Neural cell (in vitro differentiated cells): Measurements from ENCODE around the gene ODAD3. TPM values are rescaled to one million over a fixed set of nuclear protein-coding genes. Genes with fewer than 3 reads are reported as not detected.

Experiments
- H2AFZ ChIP-seq: fragments of 200-600, 300-800 bp; sonication (generic), shearing (Covaris generic); 2 replicates; pipeline ENCODE4 v1.6.0; 2014; ENCODE audit warnings: low read depth, mild to moderate bottlenecking, antibody characterized with exemption, low read length, moderate library complexity
- H3F3A ChIP-seq: fragments of 200-600 bp; shearing (Covaris generic); 2 replicates; pipeline ENCODE4 v1.6.1; 2016; ENCODE audit warnings: mild to moderate bottlenecking, moderate library complexity, mixed read lengths, antibody characterized with exemption, low read length; ENCODE audit not compliant: insufficient read depth, poor library complexity, severe bottlenecking
- H3K27ac ChIP-seq: fragments of 200-600, 300-800 bp; sonication (generic), shearing (Covaris generic); 2 replicates; pipeline ENCODE4 v1.5.1; 2014; ENCODE audit warnings: mild to moderate bottlenecking, low read length, moderate library complexity
- H3K27me3 ChIP-seq: fragments of 300-800, 200-600 bp; sonication (generic), shearing (Covaris generic); 2 replicates; pipeline ENCODE4 v1.6.0; 2014; ENCODE audit warnings: mild to moderate bottlenecking, low read depth, low read length, moderate library complexity; ENCODE audit not compliant: insufficient read depth
- H3K36me3 ChIP-seq: fragments of 300-800, 200-600 bp; sonication (generic), shearing (Covaris generic); 2 replicates; pipeline ENCODE4 v1.5.1; 2014; ENCODE audit warnings: mild to moderate bottlenecking, antibody characterized with exemption, low read length, moderate library complexity; ENCODE audit not compliant: insufficient read depth
- H3K4me2 ChIP-seq: fragments of 300-800, 200-600 bp; sonication (generic), shearing (Covaris generic); 2 replicates; pipeline ENCODE4 v1.6.0; 2014; ENCODE audit warnings: mild to moderate bottlenecking, low read length
- H3K4me3 ChIP-seq: fragments of 300-800, 200-600 bp; sonication (generic), shearing (Covaris generic); 2 replicates; pipeline ENCODE4 v1.5.1; 2014; ENCODE audit warnings: mild to moderate bottlenecking, low read length, moderate library complexity
- H3K79me2 ChIP-seq: fragments of 200-600 bp; shearing (Covaris generic); replicated peaks from 2 replicates; pipeline ENCODE4 v1.6.0; 2014; ENCODE audit warnings: mild to moderate bottlenecking, low read length, moderate library complexity; ENCODE audit not compliant: insufficient read depth
- H3K9ac ChIP-seq: fragments of 300-800, 200-600 bp; sonication (generic), shearing (Covaris generic); 2 replicates; pipeline ENCODE4 v1.6.1; 2016; ENCODE audit warnings: mild to moderate bottlenecking, low read length, mixed read lengths
- H3K9me2 ChIP-seq: fragments of 200-600 bp; shearing (Covaris generic); 2 replicates; pipeline ENCODE4 v1.6.1; 2016; ENCODE audit warnings: mild to moderate bottlenecking, low read length, mixed read lengths; ENCODE audit not compliant: insufficient read depth
- H3K9me3 ChIP-seq: fragments of 200-600, 300-800 bp; sonication (generic), shearing (Covaris generic); 2 replicates; pipeline ENCODE4 v1.6.1; 2016; ENCODE audit warnings: mild to moderate bottlenecking, mixed run types, low read length, moderate library complexity, mixed read lengths
- H4K20me1 ChIP-seq: fragments of 200-600 bp; shearing (Covaris generic); 2 replicates; pipeline ENCODE4 v1.6.1; 2016; ENCODE audit warnings: mild to moderate bottlenecking, mixed run types; ENCODE audit not compliant: insufficient read depth
- EP300 ChIP-seq: fragments of 450-650 bp; conservative IDR thresholded peaks from 2 replicates; pipeline ENCODE4 v1.6.1; 2014; ENCODE audit warnings: antibody characterized with exemption, mild to moderate bottlenecking, moderate library complexity; ENCODE audit not compliant: poor library complexity, severe bottlenecking
- EZH2 ChIP-seq: fragments of 200-600, 300-800 bp; shearing (Covaris generic), sonication (generic); IDR thresholded peaks from 2 replicates; pipeline ENCODE4 v1.6.1; 2014; ENCODE audit warnings: antibody characterized with exemption, low read length, borderline replicate concordance, mild to moderate bottlenecking; ENCODE audit not compliant: insufficient read depth, poor library complexity, severe bottlenecking
- MXI1 ChIP-seq: fragments of 450-650 bp; conservative IDR thresholded peaks from 2 replicates; pipeline ENCODE4 v1.6.1; 2014; ENCODE audit warnings: antibody characterized with exemption, mild to moderate bottlenecking; ENCODE audit not compliant: poor library complexity, severe bottlenecking
- POLR2AphosphoS5 ChIP-seq: IDR thresholded peaks from 2 replicates; pipeline ENCODE4 v1.6.1; 2012
- RAD21 ChIP-seq: fragments of 450-650 bp; conservative IDR thresholded peaks from 2 replicates; pipeline ENCODE4 v1.6.1; 2014; ENCODE audit warnings: antibody characterized with exemption, mild to moderate bottlenecking, moderate library complexity
- SMC3 ChIP-seq: fragments of 450-650 bp; conservative IDR thresholded peaks from 2 replicates; pipeline ENCODE4 v1.6.1; 2014; ENCODE audit warnings: antibody characterized with exemption, mild to moderate bottlenecking, moderate library complexity; ENCODE audit not compliant: poor library complexity
- TAF1 ChIP-seq: IDR thresholded peaks from 2 replicates; pipeline ENCODE4 v1.6.1; 2012; ENCODE audit warnings: low read depth
- polyA plus RNA-seq: library from polyadenylated mRNA; depleted of rRNA; stranded (reverse); fragments of >200 nt; gene quantifications from 2 replicates; pipeline ENCODE4 v1.2.3, GENCODE V29; 2014
- TF ChIP-seq, protein P1 (sequence below): fragments of 450-650 bp; IDR thresholded peaks from 2 replicates; pipeline ENCODE4 v1.5.1; 2014; ENCODE audit warnings: antibody characterized with exemption, mild to moderate bottlenecking, moderate library complexity; ENCODE audit not compliant: poor library complexity, severe bottlenecking
- TF ChIP-seq, protein P2 (sequence below): IDR thresholded peaks from 2 replicates; pipeline ENCODE4 v1.6.1; 2012; ENCODE audit warnings: borderline replicate concordance

Gene ODAD3
- polyA plus RNA-seq, 1 donor from 2014 or later, result 3.4 TPM

DNA sequence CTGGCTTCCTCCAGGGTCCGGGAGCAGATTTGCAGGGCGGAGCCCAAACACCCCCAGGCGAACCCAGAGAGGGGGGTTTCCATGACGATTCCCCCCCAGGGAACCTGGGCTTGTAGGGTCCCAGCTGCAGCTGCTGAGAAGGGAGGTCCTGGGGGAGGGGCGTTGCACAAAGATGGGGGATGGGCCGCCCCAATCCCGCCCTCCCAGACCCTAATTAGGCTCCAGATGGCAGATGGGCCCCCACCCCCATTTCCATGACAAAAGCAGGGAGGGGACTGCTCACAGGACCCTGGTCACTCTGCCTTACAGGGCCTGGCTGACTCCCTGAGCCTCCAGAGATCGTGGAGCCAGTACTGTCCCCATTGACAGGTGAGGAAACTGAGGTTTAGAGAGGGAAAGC is 30.7 kb upstream of the ODAD3 start:
- no peak overlapping the region for H3K4me3 ChIP-seq
- H3F3A ChIP-seq, result no peaks in the 10 kb centered on the region
- H3K9me2 ChIP-seq, result no peaks in the 10 kb centered on the region
- no peak overlapping the region for H3K4me2 ChIP-seq
- H3K27me3 ChIP-seq, result no peaks in the 10 kb centered on the region
- peaks cover 13% of the 10 kb centered on the region for H3K79me2 ChIP-seq
- TF ChIP-seq EZH2 (no peak), MXI1 (no peak), EP300 (no peak), TAF1 (no peak), POLR2AphosphoS5 (no peak), SMC3 (no peak), RAD21 (no peak)
- TF ChIP-seq, protein P1, sequence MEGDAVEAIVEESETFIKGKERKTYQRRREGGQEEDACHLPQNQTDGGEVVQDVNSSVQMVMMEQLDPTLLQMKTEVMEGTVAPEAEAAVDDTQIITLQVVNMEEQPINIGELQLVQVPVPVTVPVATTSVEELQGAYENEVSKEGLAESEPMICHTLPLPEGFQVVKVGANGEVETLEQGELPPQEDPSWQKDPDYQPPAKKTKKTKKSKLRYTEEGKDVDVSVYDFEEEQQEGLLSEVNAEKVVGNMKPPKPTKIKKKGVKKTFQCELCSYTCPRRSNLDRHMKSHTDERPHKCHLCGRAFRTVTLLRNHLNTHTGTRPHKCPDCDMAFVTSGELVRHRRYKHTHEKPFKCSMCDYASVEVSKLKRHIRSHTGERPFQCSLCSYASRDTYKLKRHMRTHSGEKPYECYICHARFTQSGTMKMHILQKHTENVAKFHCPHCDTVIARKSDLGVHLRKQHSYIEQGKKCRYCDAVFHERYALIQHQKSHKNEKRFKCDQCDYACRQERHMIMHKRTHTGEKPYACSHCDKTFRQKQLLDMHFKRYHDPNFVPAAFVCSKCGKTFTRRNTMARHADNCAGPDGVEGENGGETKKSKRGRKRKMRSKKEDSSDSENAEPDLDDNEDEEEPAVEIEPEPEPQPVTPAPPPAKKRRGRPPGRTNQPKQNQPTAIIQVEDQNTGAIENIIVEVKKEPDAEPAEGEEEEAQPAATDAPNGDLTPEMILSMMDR, result no peak
- H4K20me1 ChIP-seq, result no peaks in the 10 kb centered on the region
- no peaks in the 10 kb centered on the region for H3K9me3 ChIP-seq
- no peak overlapping the region for H3K27ac ChIP-seq
- H3K9ac ChIP-seq, result no peak overlapping the region
- no peak overlapping the region for H2AFZ ChIP-seq
- no peaks in the 10 kb centered on the region for H3K36me3 ChIP-seq

DNA sequence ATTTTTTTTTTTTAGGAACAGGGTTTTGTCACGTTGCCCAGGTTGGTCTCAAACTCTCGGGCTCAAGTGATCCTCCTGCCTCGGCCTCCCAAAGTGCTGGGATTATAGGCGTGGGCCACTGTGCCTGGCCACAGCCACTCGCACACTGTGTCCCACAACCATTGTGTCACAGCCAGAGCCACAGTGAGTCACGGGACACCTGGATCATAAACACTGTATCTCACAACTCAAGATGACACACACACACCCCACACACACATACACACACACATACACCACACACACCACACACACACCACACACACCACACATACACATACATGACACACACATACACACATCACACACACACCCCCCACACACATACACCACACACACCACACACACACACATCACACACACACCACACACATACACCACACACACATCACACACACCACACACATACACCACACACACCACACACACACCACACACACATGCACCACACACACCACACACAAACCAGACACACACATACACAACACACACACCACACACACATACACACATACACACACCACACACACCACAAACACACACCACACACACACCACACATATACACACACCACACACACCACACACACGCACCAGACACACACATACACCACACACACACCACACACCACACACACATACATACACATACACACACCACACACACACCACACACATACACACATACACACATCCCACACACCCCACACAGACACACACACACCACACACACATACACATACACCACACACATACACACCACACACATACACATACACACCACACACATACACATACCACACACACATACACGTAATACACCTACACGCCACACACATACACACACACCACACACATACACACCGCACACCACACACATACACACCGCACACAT is 29.7 kb upstream of the ODAD3 start:
- no peaks in the 10 kb centered on the region for H3K9me2 ChIP-seq
- TF ChIP-seq RAD21, result no peak
- TF ChIP-seq MXI1, result no peak
- no peak for TF ChIP-seq EZH2
- no peak for TF ChIP-seq SMC3
- H2AFZ ChIP-seq, result no peak overlapping the region
- no peak overlapping the region for H3K9ac ChIP-seq
- H3K27ac ChIP-seq, result no peak overlapping the region
- no peaks in the 10 kb centered on the region for H3F3A ChIP-seq
- H3K79me2 ChIP-seq, result peaks cover 10% of the 10 kb centered on the region
- H3K27me3 ChIP-seq, result no peaks in the 10 kb centered on the region
- no peaks in the 10 kb centered on the region for H3K9me3 ChIP-seq
- no peak overlapping the region for H3K4me2 ChIP-seq
- H3K4me3 ChIP-seq, result no peak overlapping the region
- H3K36me3 ChIP-seq, result no peaks in the 10 kb centered on the region
- H4K20me1 ChIP-seq, result no peaks in the 10 kb centered on the region

DNA sequence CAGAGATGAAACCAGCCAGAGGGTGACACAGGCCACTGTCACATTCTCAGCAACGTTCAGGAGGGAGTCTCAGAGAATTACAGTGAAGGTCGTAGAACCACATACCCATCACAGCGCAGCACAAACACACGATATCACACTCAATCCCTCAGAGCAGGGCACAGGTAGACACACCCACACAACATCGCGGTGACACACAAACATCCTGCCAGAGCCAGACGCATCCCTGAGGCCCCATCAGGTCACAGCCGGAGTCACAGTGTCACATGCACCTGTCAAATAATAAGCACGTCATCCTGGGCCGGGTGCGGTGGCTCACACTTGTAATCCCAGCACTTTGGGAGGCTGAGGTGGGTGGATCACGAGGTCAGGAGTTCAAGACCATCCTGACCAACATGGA is 28.5 kb upstream of the ODAD3 start:
- Histone ChIP-seq H3K36me3 (no peaks in the 10 kb centered on the region), H2AFZ (no peak overlapping the region), H3K9ac (no peak overlapping the region), H4K20me1 (no peaks in the 10 kb centered on the region), H3K9me2 (no peaks in the 10 kb centered on the region), H3F3A (no peaks in the 10 kb centered on the region), H3K27me3 (no peaks in the 10 kb centered on the region), H3K27ac (no peak overlapping the region), H3K4me2 (no peak overlapping the region), H3K4me3 (no peak overlapping the region), H3K9me3 (no peaks in the 10 kb centered on the region), H3K79me2 (peaks cover 5% of the 10 kb centered on the region)
- TF ChIP-seq POLR2AphosphoS5, result no peak
- TF ChIP-seq, protein P2, sequence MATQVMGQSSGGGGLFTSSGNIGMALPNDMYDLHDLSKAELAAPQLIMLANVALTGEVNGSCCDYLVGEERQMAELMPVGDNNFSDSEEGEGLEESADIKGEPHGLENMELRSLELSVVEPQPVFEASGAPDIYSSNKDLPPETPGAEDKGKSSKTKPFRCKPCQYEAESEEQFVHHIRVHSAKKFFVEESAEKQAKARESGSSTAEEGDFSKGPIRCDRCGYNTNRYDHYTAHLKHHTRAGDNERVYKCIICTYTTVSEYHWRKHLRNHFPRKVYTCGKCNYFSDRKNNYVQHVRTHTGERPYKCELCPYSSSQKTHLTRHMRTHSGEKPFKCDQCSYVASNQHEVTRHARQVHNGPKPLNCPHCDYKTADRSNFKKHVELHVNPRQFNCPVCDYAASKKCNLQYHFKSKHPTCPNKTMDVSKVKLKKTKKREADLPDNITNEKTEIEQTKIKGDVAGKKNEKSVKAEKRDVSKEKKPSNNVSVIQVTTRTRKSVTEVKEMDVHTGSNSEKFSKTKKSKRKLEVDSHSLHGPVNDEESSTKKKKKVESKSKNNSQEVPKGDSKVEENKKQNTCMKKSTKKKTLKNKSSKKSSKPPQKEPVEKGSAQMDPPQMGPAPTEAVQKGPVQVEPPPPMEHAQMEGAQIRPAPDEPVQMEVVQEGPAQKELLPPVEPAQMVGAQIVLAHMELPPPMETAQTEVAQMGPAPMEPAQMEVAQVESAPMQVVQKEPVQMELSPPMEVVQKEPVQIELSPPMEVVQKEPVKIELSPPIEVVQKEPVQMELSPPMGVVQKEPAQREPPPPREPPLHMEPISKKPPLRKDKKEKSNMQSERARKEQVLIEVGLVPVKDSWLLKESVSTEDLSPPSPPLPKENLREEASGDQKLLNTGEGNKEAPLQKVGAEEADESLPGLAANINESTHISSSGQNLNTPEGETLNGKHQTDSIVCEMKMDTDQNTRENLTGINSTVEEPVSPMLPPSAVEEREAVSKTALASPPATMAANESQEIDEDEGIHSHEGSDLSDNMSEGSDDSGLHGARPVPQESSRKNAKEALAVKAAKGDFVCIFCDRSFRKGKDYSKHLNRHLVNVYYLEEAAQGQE, result no peak
